Ishikawa (cell line): Measurements from ENCODE around the gene DLD.

Source experiments
- CEBPB ChIP-seq: IDR thresholded peaks from 2 replicates; pipeline ENCODE4 v1.6.1; 2012
- CREB1 ChIP-seq: IDR thresholded peaks from 2 replicates; pipeline ENCODE4 v1.6.1; 2012; ENCODE audit warnings: low read depth
- EGR1 ChIP-seq: IDR thresholded peaks from 2 replicates; pipeline ENCODE4 v1.6.1; 2012
- EP300 ChIP-seq: IDR thresholded peaks from 2 replicates; pipeline ENCODE4 v1.6.1; 2012; ENCODE audit warnings: borderline replicate concordance
- FOXM1 ChIP-seq: IDR thresholded peaks from 2 replicates; pipeline ENCODE4 v1.6.1; 2012; ENCODE audit warnings: low read depth, borderline replicate concordance
- MAX ChIP-seq: IDR thresholded peaks from 2 replicates; pipeline ENCODE4 v1.6.1; 2012
- NFIC ChIP-seq: IDR thresholded peaks from 2 replicates; pipeline ENCODE4 v1.6.1; 2012
- RAD21 ChIP-seq: IDR thresholded peaks from 2 replicates; pipeline ENCODE4 v1.6.1; 2012; ENCODE audit warnings: low read depth
- REST ChIP-seq: IDR thresholded peaks from 2 replicates; pipeline ENCODE4 v1.6.1; 2012; ENCODE audit warnings: low read depth, mild to moderate bottlenecking
- TAF1 ChIP-seq: IDR thresholded peaks from 2 replicates; pipeline ENCODE4 v1.6.1; 2012; ENCODE audit warnings: low read depth, mild to moderate bottlenecking
- TCF12 ChIP-seq: IDR thresholded peaks from 2 replicates; pipeline ENCODE4 v1.6.1; 2012; ENCODE audit warnings: low read depth
- TEAD4 ChIP-seq: IDR thresholded peaks from 2 replicates; pipeline ENCODE4 v1.6.1; 2012
- YY1 ChIP-seq: IDR thresholded peaks from 2 replicates; pipeline ENCODE4 v1.6.1; 2012; ENCODE audit warnings: low read depth

GRCh38 chr7:107937531-107937930 lies 46.5 kb downstream of the DLD start:
- TF ChIP-seq TCF12 (no peak), TEAD4 (no peak), EP300 (no peak), YY1 (no peak), NFIC (no peak), CEBPB (no peak), RAD21 (no peak), FOXM1 (no peak), TAF1 (no peak), MAX (no peak), REST (no peak), EGR1 (no peak), CREB1 (no peak)
